GM23338 (cell line): ENCODE results near the gene S100A14.

Source experiments
- EZH2 ChIP-seq: fragments of 200-600 bp; sonication (generic); IDR thresholded peaks from one replicate; pipeline ENCODE4 v1.8.0; 2017; ENCODE audit warnings: antibody characterized with exemption, mild to moderate bottlenecking, low read depth; ENCODE audit not compliant: unreplicated experiment
- EZH2phosphoT487 ChIP-seq: fragments of 200-600 bp; sonication (generic); IDR thresholded peaks from one replicate; pipeline ENCODE4 v1.8.1; 2018; ENCODE audit warnings: antibody characterized with exemption; ENCODE audit not compliant: unreplicated experiment
- JUNB ChIP-seq: IDR thresholded peaks from one replicate; pipeline ENCODE4 v1.6.1; 2016; ENCODE audit warnings: antibody characterized with exemption; ENCODE audit not compliant: unreplicated experiment
- NANOG ChIP-seq: IDR thresholded peaks from 2 replicates; pipeline ENCODE4 v1.6.1; 2016; ENCODE audit warnings: antibody characterized with exemption, borderline replicate concordance
- POLR2AphosphoS5 ChIP-seq: IDR thresholded peaks from 2 replicates; pipeline ENCODE4 v1.6.1; 2016; ENCODE audit warnings: antibody characterized with exemption, low read depth
- STAT1 ChIP-seq: IDR thresholded peaks from one replicate; pipeline ENCODE4 v1.6.1; 2016; ENCODE audit warnings: antibody characterized with exemption; ENCODE audit not compliant: unreplicated experiment
- ZNF114 ChIP-seq: fragments of 250-450 bp; sonication (Bioruptor Pico); IDR thresholded peaks from 2 replicates; pipeline ENCODE4 v1.5.0; 2020; ENCODE audit warnings: mild to moderate bottlenecking, moderate library complexity
- TF ChIP-seq, protein P1 (sequence below), 2 experiments: fragments of 200-600 bp in 1 of 2; sonication (generic) in 1 of 2; conservative IDR thresholded peaks; 2 replicates each; pipeline versions ENCODE4 v1.5.1 to v1.6.1; 2016 to 2017; ENCODE audit warnings: antibody characterized with exemption in 2 of 2, low read depth in 2 of 2, mild to moderate bottlenecking in 2 of 2, moderate library complexity in 1 of 2
- TF ChIP-seq, protein P2 (sequence below): IDR thresholded peaks from one replicate; pipeline ENCODE4 v1.6.1; 2018; ENCODE audit warnings: antibody characterized with exemption; ENCODE audit not compliant: unreplicated experiment
- TF ChIP-seq, protein P3 (sequence below): IDR thresholded peaks from 2 replicates; pipeline ENCODE4 v1.6.1; 2016; ENCODE audit warnings: antibody characterized with exemption
- TF ChIP-seq, protein P4 (sequence below): fragments of 250-450 bp; sonication (Bioruptor Pico); IDR thresholded peaks from 2 replicates; pipeline ENCODE4 v1.5.0; 2020; ENCODE audit warnings: mild to moderate bottlenecking, moderate library complexity

DNA sequence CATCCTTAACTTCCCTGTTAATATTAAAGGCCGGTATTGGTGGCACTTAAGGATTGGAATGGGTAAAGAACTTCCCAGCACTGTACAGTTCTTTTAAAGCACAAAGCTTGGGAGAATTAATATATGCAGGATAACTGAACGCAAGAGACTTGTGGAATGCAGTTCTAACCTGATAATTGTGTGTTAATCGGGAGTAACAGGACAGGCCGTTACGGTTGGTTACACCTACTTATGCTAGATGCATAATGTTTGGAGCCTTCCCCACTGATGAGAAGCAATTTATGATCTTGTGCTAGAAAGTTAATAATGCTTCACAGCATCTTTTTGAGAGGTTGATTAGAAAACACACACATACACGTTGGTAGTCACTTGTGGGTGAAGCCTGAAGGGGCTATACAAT is 24.7 kb upstream of the S100A14 start:
- TF ChIP-seq, protein P1, sequence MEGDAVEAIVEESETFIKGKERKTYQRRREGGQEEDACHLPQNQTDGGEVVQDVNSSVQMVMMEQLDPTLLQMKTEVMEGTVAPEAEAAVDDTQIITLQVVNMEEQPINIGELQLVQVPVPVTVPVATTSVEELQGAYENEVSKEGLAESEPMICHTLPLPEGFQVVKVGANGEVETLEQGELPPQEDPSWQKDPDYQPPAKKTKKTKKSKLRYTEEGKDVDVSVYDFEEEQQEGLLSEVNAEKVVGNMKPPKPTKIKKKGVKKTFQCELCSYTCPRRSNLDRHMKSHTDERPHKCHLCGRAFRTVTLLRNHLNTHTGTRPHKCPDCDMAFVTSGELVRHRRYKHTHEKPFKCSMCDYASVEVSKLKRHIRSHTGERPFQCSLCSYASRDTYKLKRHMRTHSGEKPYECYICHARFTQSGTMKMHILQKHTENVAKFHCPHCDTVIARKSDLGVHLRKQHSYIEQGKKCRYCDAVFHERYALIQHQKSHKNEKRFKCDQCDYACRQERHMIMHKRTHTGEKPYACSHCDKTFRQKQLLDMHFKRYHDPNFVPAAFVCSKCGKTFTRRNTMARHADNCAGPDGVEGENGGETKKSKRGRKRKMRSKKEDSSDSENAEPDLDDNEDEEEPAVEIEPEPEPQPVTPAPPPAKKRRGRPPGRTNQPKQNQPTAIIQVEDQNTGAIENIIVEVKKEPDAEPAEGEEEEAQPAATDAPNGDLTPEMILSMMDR (conservative IDR thresholded peaks at IDR 0.05; ENCODE audit: low read depth in 2 of 2): no peak
- TF ChIP-seq EZH2phosphoT487 (no peak), NANOG (no peak), POLR2AphosphoS5 (no peak), EZH2 (no peak), JUNB (no peak), ZNF114 (CRISPR knock-in tag) (no peak), STAT1 (no peak)
- TF ChIP-seq, protein P2, sequence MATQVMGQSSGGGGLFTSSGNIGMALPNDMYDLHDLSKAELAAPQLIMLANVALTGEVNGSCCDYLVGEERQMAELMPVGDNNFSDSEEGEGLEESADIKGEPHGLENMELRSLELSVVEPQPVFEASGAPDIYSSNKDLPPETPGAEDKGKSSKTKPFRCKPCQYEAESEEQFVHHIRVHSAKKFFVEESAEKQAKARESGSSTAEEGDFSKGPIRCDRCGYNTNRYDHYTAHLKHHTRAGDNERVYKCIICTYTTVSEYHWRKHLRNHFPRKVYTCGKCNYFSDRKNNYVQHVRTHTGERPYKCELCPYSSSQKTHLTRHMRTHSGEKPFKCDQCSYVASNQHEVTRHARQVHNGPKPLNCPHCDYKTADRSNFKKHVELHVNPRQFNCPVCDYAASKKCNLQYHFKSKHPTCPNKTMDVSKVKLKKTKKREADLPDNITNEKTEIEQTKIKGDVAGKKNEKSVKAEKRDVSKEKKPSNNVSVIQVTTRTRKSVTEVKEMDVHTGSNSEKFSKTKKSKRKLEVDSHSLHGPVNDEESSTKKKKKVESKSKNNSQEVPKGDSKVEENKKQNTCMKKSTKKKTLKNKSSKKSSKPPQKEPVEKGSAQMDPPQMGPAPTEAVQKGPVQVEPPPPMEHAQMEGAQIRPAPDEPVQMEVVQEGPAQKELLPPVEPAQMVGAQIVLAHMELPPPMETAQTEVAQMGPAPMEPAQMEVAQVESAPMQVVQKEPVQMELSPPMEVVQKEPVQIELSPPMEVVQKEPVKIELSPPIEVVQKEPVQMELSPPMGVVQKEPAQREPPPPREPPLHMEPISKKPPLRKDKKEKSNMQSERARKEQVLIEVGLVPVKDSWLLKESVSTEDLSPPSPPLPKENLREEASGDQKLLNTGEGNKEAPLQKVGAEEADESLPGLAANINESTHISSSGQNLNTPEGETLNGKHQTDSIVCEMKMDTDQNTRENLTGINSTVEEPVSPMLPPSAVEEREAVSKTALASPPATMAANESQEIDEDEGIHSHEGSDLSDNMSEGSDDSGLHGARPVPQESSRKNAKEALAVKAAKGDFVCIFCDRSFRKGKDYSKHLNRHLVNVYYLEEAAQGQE: no peak
- TF ChIP-seq, protein P3, sequence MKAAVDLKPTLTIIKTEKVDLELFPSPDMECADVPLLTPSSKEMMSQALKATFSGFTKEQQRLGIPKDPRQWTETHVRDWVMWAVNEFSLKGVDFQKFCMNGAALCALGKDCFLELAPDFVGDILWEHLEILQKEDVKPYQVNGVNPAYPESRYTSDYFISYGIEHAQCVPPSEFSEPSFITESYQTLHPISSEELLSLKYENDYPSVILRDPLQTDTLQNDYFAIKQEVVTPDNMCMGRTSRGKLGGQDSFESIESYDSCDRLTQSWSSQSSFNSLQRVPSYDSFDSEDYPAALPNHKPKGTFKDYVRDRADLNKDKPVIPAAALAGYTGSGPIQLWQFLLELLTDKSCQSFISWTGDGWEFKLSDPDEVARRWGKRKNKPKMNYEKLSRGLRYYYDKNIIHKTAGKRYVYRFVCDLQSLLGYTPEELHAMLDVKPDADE: no peak
- TF ChIP-seq, protein P4, sequence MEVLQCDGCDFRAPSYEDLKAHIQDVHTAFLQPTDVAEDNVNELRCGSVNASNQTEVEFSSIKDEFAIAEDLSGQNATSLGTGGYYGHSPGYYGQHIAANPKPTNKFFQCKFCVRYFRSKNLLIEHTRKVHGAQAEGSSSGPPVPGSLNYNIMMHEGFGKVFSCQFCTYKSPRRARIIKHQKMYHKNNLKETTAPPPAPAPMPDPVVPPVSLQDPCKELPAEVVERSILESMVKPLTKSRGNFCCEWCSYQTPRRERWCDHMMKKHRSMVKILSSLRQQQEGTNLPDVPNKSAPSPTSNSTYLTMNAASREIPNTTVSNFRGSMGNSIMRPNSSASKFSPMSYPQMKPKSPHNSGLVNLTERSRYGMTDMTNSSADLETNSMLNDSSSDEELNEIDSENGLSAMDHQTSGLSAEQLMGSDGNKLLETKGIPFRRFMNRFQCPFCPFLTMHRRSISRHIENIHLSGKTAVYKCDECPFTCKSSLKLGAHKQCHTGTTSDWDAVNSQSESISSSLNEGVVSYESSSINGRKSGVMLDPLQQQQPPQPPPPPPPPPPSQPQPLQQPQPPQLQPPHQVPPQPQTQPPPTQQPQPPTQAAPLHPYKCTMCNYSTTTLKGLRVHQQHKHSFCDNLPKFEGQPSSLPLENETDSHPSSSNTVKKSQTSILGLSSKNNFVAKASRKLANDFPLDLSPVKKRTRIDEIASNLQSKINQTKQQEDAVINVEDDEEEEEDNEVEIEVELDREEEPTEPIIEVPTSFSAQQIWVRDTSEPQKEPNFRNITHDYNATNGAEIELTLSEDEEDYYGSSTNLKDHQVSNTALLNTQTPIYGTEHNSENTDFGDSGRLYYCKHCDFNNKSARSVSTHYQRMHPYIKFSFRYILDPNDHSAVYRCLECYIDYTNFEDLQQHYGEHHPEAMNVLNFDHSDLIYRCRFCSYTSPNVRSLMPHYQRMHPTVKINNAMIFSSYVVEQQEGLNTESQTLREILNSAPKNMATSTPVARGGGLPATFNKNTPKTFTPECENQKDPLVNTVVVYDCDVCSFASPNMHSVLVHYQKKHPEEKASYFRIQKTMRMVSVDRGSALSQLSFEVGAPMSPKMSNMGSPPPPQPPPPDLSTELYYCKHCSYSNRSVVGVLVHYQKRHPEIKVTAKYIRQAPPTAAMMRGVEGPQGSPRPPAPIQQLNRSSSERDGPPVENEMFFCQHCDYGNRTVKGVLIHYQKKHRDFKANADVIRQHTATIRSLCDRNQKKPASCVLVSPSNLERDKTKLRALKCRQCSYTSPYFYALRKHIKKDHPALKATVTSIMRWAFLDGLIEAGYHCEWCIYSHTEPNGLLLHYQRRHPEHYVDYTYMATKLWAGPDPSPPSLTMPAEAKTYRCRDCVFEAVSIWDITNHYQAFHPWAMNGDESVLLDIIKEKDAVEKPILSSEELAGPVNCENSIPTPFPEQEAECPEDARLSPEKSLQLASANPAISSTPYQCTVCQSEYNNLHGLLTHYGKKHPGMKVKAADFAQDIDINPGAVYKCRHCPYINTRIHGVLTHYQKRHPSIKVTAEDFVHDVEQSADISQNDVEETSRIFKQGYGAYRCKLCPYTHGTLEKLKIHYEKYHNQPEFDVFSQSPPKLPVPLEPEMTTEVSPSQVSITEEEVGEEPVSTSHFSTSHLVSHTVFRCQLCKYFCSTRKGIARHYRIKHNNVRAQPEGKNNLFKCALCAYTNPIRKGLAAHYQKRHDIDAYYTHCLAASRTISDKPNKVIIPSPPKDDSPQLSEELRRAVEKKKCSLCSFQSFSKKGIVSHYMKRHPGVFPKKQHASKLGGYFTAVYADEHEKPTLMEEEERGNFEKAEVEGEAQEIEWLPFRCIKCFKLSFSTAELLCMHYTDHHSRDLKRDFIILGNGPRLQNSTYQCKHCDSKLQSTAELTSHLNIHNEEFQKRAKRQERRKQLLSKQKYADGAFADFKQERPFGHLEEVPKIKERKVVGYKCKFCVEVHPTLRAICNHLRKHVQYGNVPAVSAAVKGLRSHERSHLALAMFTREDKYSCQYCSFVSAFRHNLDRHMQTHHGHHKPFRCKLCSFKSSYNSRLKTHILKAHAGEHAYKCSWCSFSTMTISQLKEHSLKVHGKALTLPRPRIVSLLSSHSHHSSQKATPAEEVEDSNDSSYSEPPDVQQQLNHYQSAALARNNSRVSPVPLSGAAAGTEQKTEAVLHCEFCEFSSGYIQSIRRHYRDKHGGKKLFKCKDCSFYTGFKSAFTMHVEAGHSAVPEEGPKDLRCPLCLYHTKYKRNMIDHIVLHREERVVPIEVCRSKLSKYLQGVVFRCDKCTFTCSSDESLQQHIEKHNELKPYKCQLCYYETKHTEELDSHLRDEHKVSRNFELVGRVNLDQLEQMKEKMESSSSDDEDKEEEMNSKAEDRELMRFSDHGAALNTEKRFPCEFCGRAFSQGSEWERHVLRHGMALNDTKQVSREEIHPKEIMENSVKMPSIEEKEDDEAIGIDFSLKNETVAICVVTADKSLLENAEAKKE (CRISPR knock-in tag): no peak
